Lower leg skin (tissue), 4 donors: ENCODE results near the gene SIRT5. TPM values are rescaled to one million over a fixed set of nuclear protein-coding genes. Genes with fewer than 3 reads are reported as not detected.

ENCODE experiments used
- DNase-seq, 2 donors: peaks; one replicate each; pipeline ENCODE4 v3.0.0-alpha.2; 2019; ENCODE audit warnings: low spot score in 2 of 2
- H3K4me3 ChIP-seq: fragments of 200-600 bp; sonication (generic); 2 replicates; pipeline ENCODE4 v1.5.1; 2017; ENCODE audit warnings: mild to moderate bottlenecking, low read depth; ENCODE audit not compliant: poor library complexity, severe bottlenecking
- POLR2A ChIP-seq, 2 donors: fragments of 450-650 bp; IDR thresholded peaks; one replicate each; pipeline ENCODE4 v1.6.1; 2016 to 2017; ENCODE audit warnings: antibody characterized with exemption in 2 of 2, mild to moderate bottlenecking in 1 of 2, moderate library complexity in 1 of 2
- WGBS, 2 donors: methylation state at CpG; one replicate each; pipeline ENCODE4 v1.1.5; 2018; 5-methylcytosine and 5-hydroxymethylcytosine counted together
- intact Hi-C: fragments of 100-400 bp; cut with DNase I; formaldehyde crosslinking; loops from one replicate; pipeline ENCODE4 v1.15.0; 2023; ENCODE audit warnings: low total_unique reads
- total RNA-seq, 4 donors: library from RNA; depleted of rRNA; stranded (reverse); fragments of >200 nt; gene quantifications; one replicate each; pipeline ENCODE4 v1.1.0, GENCODE V29; 2016
- TF ChIP-seq, protein P1 (sequence below), 3 donors: fragments of 450-650 bp; IDR thresholded peaks; one replicate each; pipeline ENCODE4 v1.5.1; 2016; ENCODE audit warnings: antibody characterized with exemption in 3 of 3, mild to moderate bottlenecking in 3 of 3, moderate library complexity in 2 of 3

SIRT5 gene
- total RNA-seq, 4 donors from 2014 or later, result 5.5 to 12.7 (median 5.9) TPM

DNA sequence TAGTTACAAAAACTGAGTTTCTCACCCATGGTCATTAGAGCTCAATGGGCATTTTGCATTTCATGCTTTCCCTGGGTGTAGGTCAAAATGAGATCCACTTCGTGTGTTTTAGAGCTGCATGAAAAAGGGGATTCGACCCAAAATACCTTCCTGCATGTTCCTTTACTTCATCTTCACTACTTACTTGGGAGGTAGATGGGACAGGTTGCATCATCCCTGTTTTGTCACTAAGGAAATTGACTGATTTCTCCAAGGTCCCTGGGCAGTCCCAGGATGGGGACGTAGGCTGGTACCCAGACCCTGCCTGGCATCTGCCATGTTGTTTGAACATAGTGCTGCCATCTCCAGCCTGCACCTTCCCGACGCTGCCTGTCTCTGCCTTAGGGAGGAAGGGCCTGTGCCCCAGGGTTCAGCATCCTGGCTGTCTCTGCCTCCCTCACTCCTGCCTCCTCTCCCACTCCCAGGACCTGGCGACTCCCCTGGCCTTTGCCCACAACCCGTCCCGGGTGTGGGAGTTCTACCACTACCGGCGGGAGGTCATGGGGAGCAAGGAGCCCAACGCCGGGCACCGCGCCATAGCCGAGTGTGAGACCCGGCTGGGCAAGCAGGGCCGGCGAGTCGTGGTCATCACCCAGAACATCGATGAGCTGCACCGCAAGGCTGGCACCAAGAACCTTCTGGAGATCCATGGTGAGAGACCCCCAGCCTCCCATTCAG is 17.0 kb downstream of the SIRT5 start:
- H3K4me3 ChIP-seq, result no peak overlapping the region
- no peak for DNase-seq
- TF ChIP-seq, protein P1, sequence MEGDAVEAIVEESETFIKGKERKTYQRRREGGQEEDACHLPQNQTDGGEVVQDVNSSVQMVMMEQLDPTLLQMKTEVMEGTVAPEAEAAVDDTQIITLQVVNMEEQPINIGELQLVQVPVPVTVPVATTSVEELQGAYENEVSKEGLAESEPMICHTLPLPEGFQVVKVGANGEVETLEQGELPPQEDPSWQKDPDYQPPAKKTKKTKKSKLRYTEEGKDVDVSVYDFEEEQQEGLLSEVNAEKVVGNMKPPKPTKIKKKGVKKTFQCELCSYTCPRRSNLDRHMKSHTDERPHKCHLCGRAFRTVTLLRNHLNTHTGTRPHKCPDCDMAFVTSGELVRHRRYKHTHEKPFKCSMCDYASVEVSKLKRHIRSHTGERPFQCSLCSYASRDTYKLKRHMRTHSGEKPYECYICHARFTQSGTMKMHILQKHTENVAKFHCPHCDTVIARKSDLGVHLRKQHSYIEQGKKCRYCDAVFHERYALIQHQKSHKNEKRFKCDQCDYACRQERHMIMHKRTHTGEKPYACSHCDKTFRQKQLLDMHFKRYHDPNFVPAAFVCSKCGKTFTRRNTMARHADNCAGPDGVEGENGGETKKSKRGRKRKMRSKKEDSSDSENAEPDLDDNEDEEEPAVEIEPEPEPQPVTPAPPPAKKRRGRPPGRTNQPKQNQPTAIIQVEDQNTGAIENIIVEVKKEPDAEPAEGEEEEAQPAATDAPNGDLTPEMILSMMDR (IDR thresholded peaks at IDR 0.05), result no peak
- TF ChIP-seq POLR2A (IDR thresholded peaks at IDR 0.05), result no peak
- intact Hi-C loops, result no loop called here
- WGBS, 2 donors, result 95% methylated on average over 21 of the region's 21 CpGs

DNA sequence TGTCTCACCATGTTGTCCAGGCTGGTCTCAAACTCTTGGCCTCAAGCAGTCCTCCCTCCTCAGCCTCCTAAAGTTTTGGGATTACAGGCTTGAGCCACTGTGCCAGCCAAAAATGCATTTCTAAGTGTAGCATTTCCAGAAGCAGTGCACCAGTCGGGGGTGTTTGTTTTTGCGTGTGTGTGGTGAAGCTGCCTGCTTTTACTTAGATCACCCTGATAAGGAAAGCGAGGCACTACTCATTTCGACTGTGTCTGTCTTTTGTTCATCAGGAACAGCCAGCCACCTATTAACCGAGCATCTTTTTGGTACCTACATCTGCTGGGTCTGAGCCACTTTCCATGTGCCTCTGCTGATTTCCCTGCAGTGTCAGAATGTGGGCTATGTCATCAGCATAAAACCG is 18.7 kb downstream of the SIRT5 start:
- DNase-seq, result no peak
- 86 to 89% methylated on average over 6 of the region's 6 CpGs for WGBS, 2 donors
- intact Hi-C loops, result no loop called here

DNA sequence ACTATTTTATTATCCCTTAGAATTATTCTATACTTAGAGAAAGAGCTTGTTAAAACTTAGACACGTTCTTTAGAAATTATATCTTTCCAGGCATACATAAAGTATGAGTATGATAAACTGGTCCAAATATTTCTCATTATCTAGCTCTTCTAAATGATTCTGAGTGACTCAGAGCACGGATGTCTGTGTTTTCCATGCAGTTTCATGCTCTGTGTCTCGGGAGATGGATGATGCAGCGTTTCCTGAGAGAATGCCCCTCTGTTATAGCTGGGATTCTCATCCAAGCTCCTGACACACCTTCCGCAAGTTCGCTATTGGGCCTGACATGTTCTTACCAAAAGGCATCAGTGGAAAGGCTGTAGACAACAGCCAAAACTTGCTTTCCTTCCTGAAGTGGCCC is 19.3 kb downstream of the SIRT5 start:
- no peak for DNase-seq
- TF ChIP-seq, protein P1 (IDR thresholded peaks at IDR 0.05), result no peak
- no peak for TF ChIP-seq POLR2A (IDR thresholded peaks at IDR 0.05)
- intact Hi-C loops, result no loop called here
- H3K4me3 ChIP-seq, result no peak overlapping the region
- 93 to 95% methylated on average over 6 of the region's 6 CpGs for WGBS, 2 donors

More for the DNA sequence above, 18.7 kb downstream of the SIRT5 start:
- no peak overlapping the region for H3K4me3 ChIP-seq
- TF ChIP-seq POLR2A (IDR thresholded peaks at IDR 0.05), result no peak
- TF ChIP-seq, protein P1 (IDR thresholded peaks at IDR 0.05), result no peak

DNA sequence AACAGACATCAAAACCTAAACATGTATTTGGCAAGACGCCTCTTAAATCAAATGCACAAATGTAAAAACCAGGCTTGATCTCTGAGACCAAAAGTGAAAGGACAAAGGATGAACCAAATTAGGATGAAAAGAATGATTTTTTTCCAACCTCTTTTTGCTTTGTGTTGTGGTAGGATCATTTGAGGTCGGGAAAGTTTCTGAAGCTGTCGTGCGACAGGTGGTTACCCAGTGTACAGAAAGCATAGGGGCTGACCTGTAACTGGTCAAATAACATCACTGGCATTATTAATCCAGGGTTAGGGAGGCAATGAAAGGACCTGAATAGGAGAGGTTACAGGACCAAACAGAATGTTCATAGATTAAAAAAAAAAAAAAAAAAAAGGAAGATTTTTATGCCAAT is 22.7 kb downstream of the SIRT5 start:
- 92 to 96% methylated on average over 4 of the region's 4 CpGs for WGBS, 2 donors
- intact Hi-C loops, result no loop called here
- no peak overlapping the region for H3K4me3 ChIP-seq
- TF ChIP-seq, protein P1 (IDR thresholded peaks at IDR 0.05), result no peak
- TF ChIP-seq POLR2A (IDR thresholded peaks at IDR 0.05), result no peak
- no peak for DNase-seq

DNA sequence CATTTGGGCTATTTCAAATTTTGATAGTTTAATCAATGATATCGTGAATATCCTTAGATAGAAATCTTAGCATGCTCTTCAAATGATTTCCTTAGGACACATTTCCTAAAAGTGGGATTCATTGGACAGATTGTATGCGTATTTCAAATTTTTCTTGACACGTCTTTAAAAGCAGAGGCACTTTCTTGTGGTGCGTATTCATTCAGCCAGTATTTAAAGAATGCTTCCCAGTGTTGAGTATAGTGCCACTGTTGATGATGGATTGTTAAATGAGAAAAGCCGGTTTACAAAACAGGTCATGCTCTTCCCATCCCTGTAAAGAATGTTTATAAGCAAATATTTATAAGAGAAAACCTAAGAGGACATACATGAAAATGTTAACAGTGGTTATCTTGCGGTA is 25.6 kb downstream of the SIRT5 start:
- TF ChIP-seq POLR2A (IDR thresholded peaks at IDR 0.05), result no peak
- TF ChIP-seq, protein P1 (IDR thresholded peaks at IDR 0.05), result no peak
- H3K4me3 ChIP-seq, result no peak overlapping the region
- 95 to 96% methylated on average over 6 of the region's 6 CpGs for WGBS, 2 donors
- intact Hi-C loops, result no loop called here
- no peak for DNase-seq

DNA sequence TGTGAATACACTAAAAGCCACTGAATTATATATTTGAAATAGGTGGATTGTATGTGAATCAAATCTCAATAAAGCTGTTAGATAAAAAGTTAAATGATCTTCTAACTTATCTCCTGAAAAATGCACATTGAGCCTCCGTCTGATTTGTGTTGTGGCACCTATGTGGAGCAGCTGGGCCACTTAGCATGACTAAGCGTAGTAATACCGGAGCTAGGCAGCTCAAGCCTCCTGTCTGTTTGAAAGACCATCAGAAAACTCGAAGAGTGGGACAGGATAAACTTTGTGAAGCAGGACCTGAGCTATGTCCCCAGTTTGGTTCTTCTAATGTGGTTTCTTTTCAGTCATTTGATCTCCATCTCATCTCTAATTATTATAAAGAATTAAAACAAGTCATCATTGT is 29.7 kb downstream of the SIRT5 start:
- H3K4me3 ChIP-seq, result no peak overlapping the region
- intact Hi-C loops, result no loop called here
- DNase-seq, result no peak
- no peak for TF ChIP-seq POLR2A (IDR thresholded peaks at IDR 0.05)
- TF ChIP-seq, protein P1 (IDR thresholded peaks at IDR 0.05), result no peak
- WGBS, 2 donors, result 89 to 93% methylated on average over 4 of the region's 4 CpGs
